Mammary epithelial cell (primary cell): ENCODE results near the gene SLITRK2.

Experiments
- CTCF ChIP-seq, 2 donors: IDR thresholded peaks in 1 of 2; conservative IDR thresholded peaks in 1 of 2; 2 replicates each; pipeline ENCODE4 v1.5.1; 2011 to 2012; ENCODE audit warnings: inconsistent platforms in 2 of 2, low read length in 2 of 2, mild to moderate bottlenecking in 2 of 2, control low read depth in 1 of 2, low read depth in 1 of 2; ENCODE audit not compliant: insufficient read depth in 1 of 2; ENCODE audit errors: extremely low read depth in 1 of 2
- EZH2 ChIP-seq: IDR thresholded peaks from 2 replicates; pipeline ENCODE4 v1.6.1; 2012; ENCODE audit warnings: low read length, inconsistent platforms, borderline replicate concordance

- no peak for TF ChIP-seq CTCF (conservative IDR thresholded peaks at IDR 0.05 in 1 of 2, IDR thresholded peaks at IDR 0.05 in 1 of 2; ENCODE audit: extremely low read depth in 1 of 2, insufficient read depth in 1 of 2, low read depth in 1 of 2, low read length in 2 of 2)
- no peak for TF ChIP-seq EZH2
These were observed 31.2 kb downstream of the SLITRK2 start for GRCh38 chrX:145848857-145849256.
